Parathyroid adenoma (tissue), 2 donors: ENCODE data around the gene CCL22.
A peak's percentile ranks its signal among the peaks of the same experiment; 100 is the strongest.

Experiments
- H2AFZ ChIP-seq: fragments of 300-600 bp; sonication (generic); one replicate; pipeline ENCODE4 v1.7.0; 2017; ENCODE audit warnings: antibody characterized with exemption, mild to moderate bottlenecking
- H3K27ac ChIP-seq: fragments of 300-600 bp; sonication (generic); one replicate; pipeline ENCODE4 v1.7.0; 2017
- H3K27me3 ChIP-seq: fragments of 300-600 bp; sonication (generic); one replicate; pipeline ENCODE4 v1.7.0; 2017; ENCODE audit warnings: low read length; ENCODE audit not compliant: control insufficient read depth, insufficient read depth
- H3K36me3 ChIP-seq: fragments of 300-600 bp; sonication (generic); one replicate; pipeline ENCODE4 v1.7.0; 2017; ENCODE audit warnings: low read length; ENCODE audit not compliant: control insufficient read depth, insufficient read depth
- H3K4me1 ChIP-seq: fragments of 300-600 bp; sonication (generic); one replicate; pipeline ENCODE4 v1.7.0; 2017; ENCODE audit warnings: control low read depth
- H3K4me2 ChIP-seq: fragments of 300-600 bp; sonication (generic); one replicate; pipeline ENCODE4 v1.7.0; 2017; ENCODE audit warnings: low read length
- H3K4me3 ChIP-seq: fragments of 300-600 bp; sonication (generic); one replicate; pipeline ENCODE4 v1.7.0; 2017; ENCODE audit warnings: low read depth, low read length
- H3K79me2 ChIP-seq: fragments of 300-600 bp; sonication (generic); one replicate; pipeline ENCODE4 v1.7.0; 2017; ENCODE audit warnings: control low read depth
- H3K9ac ChIP-seq: fragments of 300-600 bp; sonication (generic); one replicate; pipeline ENCODE4 v1.7.0; 2017; ENCODE audit warnings: mild to moderate bottlenecking
- H3K9me3 ChIP-seq: fragments of 300-600 bp; sonication (generic); one replicate; pipeline ENCODE4 v1.7.0; 2017; ENCODE audit warnings: low read length; ENCODE audit not compliant: control insufficient read depth
- TF ChIP-seq, protein P1 (sequence below): fragments of 300-600 bp; sonication (generic); IDR thresholded peaks from one replicate; pipeline ENCODE4 v1.7.0; 2017; ENCODE audit warnings: antibody characterized with exemption, mild to moderate bottlenecking
- donor health status: primary hyperparathyroidism.

CCL22 gene

DNA sequence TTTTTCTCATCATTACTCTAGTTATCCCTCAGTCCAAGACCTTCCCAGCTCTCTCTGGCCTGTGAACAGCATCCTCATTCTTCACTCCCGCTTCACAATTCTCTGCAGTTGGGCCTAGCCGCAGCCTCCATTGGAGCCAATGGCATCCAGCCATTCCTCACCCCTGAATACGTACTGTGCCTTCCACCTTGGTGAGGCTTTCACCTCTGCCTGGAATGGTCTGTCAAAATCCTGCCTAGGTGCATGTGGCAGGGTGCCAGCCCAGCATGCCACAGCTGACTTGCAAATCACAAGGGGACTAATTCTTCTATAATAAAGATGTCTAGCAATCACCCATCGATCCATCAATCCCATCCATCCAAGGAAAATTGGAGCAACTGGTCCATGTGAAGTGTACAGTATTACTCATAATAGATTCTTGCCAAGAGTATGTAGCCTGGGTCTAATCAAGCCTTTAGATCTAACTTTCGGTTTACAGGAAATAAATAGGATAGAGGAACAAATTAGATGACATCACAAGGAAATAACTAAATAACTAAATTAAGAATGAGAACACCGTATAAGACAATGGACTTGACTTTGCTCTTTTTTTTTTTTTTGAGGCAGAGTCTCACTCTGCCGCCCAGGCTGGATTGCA lies 8.7 kb downstream of the CCL22 start:
- TF ChIP-seq, protein P1, sequence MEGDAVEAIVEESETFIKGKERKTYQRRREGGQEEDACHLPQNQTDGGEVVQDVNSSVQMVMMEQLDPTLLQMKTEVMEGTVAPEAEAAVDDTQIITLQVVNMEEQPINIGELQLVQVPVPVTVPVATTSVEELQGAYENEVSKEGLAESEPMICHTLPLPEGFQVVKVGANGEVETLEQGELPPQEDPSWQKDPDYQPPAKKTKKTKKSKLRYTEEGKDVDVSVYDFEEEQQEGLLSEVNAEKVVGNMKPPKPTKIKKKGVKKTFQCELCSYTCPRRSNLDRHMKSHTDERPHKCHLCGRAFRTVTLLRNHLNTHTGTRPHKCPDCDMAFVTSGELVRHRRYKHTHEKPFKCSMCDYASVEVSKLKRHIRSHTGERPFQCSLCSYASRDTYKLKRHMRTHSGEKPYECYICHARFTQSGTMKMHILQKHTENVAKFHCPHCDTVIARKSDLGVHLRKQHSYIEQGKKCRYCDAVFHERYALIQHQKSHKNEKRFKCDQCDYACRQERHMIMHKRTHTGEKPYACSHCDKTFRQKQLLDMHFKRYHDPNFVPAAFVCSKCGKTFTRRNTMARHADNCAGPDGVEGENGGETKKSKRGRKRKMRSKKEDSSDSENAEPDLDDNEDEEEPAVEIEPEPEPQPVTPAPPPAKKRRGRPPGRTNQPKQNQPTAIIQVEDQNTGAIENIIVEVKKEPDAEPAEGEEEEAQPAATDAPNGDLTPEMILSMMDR, result no peak
- Histone ChIP-seq H3K27me3 (no peaks in the 10 kb centered on the region), H3K4me2 (no peak overlapping the region), H3K4me3 (no peak overlapping the region), H3K9me3 (no peaks in the 10 kb centered on the region), H3K27ac (peak overlapping the region; percentile 19), H3K4me1 (no peaks in the 10 kb centered on the region), H3K36me3 (no peaks in the 10 kb centered on the region), H3K9ac (no peak overlapping the region), H3K79me2 (no peaks in the 10 kb centered on the region), H2AFZ (no peak overlapping the region)

DNA sequence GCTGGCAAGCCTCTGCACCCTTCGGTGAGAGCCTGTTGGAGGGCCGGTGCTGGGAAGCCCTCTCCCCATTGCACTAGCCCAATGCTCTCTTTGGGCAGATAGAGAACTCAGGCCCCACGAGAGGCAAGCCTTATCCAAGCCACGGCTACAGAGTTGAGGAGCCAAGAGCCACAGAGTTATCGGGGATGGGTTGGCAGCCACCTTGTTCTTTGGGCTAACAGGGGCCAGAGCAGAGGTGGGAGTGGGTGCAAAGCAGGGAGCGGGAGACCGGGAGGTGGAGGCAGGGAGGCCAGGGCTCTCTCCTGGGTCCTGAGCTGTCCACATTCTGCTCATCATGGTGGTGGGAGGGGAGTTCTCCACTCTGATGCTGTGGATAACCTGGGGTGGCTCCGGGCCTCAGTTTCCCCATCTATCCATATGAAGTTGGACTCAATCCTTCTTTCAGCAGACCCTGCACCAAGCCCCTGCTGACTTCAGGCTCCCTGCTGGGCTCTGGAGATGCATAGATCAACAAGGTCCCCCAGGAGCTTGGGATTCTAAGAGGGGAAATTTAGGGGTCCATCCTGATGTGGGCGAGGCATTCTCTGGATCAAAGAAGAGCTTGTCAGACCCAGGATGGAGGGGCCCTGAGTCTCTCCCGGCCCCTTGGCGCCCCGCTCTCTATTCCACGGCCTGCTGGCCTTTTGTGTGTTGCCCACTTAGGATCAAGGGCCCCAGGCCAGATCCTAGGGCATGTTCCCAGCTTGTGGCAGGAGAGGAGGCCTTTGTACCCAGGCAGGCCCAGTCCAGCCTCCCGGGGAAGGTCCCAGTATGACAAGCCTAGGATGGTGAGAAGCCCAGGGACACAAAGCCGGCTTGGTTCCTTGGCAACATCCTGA lies 13.2 kb downstream of the CCL22 start:
- Histone ChIP-seq H3K4me2 (no peak overlapping the region), H3K27ac (peak overlapping the region; percentile 50), H3K4me3 (no peak overlapping the region), H3K27me3 (no peaks in the 10 kb centered on the region), H3K9me3 (no peaks in the 10 kb centered on the region), H3K4me1 (peaks cover 5% of the 10 kb centered on the region), H3K79me2 (no peaks in the 10 kb centered on the region), H2AFZ (peak overlapping the region; percentile 61), H3K9ac (no peak overlapping the region), H3K36me3 (no peaks in the 10 kb centered on the region)
- TF ChIP-seq, protein P1, result no peak

DNA sequence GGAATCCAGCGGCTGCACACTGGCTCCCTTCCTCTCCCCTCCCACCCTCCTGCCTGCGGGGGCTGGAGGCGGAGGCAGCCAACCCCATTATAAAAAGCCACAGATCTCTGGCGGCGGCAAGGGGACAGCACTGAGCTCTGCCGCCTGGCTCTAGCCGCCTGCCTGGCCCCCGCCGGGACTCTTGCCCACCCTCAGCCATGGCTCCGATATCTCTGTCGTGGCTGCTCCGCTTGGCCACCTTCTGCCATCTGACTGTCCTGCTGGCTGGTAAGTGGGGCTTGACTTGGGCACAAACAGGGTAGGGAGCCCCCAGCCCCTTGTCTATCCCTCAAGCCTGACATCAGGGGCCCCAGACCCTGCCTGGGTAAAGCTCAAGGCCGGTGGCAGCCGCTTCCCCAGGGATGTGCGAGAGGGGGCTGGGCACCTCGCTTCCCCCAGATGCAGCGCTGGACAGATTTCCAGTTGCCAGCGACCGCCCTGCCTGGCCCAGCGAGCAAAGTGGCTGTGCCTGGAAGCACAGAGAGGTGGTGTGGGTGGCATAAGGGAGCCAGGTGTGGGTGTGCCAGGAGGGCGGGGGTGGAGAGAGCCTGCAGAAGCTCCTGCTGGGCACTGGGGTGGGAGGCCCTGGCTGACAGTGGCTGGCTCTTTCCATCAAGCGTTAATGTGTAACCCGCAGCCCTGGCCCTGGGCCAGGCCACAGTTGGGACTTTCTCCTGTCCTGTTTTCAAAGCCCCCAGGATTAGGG lies 14.0 kb downstream of the CCL22 start, which contains the start of gene CX3CL1:
CX3CL1 (plus strand) TSS at position 119 of the 745 bp plus-strand sequence; CDS start at position 198, 79 bp downstream.
- Histone ChIP-seq H3K4me1 (peaks cover 5% of the 10 kb centered on the region), H3K79me2 (no peaks in the 10 kb centered on the region), H3K4me2 (no peak within 1 kb of the TSS), H2AFZ (peak within 1 kb of the TSS; percentile 61), H3K27me3 (no peaks in the 10 kb centered on the region), H3K9ac (no peak within 1 kb of the TSS), H3K9me3 (no peaks in the 10 kb centered on the region), H3K4me3 (peak within 1 kb of the TSS; percentile 34), H3K27ac (peak within 1 kb of the TSS; percentile 55), H3K36me3 (no peaks in the 10 kb centered on the region)
- TF ChIP-seq, protein P1, result peak; percentile 10

DNA sequence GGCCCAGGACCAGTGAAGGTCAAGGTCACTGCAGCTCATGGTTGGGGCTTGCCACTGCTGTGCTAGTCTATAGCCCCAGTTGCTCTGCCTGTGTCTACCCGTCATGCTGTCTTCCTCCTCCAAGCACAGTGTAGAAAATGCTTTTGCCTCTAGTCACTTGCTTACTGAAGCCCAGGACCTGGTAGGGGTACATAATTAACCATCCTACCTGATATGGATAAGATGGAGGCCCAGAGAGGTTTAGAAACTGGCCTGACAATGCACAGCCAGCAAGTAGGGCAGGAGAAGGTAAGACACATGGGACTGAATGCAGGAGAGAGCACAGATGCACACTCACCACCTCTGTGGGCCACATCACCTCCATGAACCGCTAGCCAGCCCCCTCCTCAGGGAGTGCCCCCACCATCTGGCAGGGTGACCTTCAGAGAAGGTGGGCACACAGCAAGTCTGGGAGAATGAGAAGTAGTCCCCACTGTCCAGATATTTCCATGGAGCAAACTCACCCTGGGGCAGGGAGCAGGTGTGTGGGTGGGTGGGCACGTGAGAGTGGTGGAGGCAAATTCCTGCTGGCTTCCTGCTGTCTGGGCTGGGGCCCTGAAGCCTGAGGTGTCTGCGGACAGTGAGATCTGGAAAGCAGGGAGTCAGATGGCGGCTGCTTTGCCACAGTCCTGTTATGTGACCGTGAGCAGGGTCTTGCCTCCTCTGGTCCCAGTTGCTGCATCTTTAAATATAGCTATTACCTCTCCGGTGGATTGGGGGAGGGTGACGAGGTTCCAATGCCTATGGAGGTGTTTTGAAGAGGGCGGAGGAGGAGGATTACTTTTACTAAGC lies 14.7 kb downstream of the CCL22 start:
- no peaks in the 10 kb centered on the region for H3K79me2 ChIP-seq
- H3K9me3 ChIP-seq, result no peaks in the 10 kb centered on the region
- no peak overlapping the region for H2AFZ ChIP-seq
- peak overlapping the region; percentile 55 for H3K27ac ChIP-seq
- no peaks in the 10 kb centered on the region for H3K27me3 ChIP-seq
- TF ChIP-seq, protein P1, result no peak
- H3K9ac ChIP-seq, result no peak overlapping the region
- H3K4me3 ChIP-seq, result peak overlapping the region; percentile 34
- H3K4me2 ChIP-seq, result no peak overlapping the region
- H3K4me1 ChIP-seq, result peaks cover 5% of the 10 kb centered on the region
- no peaks in the 10 kb centered on the region for H3K36me3 ChIP-seq
